Measurements from ENCODE around the gene BSND. TPM values are rescaled to one million over a fixed set of nuclear protein-coding genes. Genes with fewer than 3 reads are reported as not detected.

The BSND gene
- total RNA-seq, 6 donors from 2014 or later: under 0.01 to 0.10 TPM; not detected in 4

DNA sequence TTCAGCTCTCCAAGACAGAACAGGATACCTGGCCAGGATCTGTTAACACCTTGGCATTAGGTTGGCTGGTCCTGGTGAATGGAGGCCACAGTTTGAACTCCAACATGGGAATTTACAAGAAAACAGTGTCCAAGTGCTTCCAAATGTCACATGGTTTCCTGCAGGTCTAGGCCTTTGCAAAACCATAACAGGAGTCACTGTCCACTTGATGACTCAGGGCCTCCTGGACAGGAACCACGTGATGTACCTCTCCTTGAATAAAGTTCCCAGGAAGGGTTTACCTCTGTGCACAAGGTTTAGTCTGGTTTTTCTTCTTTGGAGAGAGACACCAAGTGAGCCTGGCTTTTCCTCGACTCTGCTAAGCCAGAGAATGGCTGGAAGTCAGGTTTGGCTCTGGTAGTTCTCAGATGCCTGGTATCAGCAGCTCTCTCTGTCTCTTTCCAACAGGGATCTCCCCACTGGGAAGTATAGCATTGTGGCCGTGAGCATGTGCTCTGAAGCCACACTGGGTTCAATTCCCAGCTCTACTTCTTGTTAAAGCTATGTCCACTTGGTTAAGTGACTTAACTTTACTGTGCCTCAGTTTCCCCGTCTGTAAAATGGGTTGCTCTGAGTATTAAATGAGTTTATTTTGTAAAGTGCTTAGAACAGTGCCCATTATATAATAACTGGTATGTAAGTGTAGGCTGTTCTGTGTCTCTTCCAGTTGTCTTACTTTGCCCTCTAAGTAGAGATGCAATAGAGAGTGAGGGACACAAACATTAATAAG, 45.6 kb upstream of the BSND start:
- peak in 1 of 2 donors; percentile 27 for DNase-seq
- Histone ChIP-seq H3K9me3 (peaks cover 0 to 6% (median 0%) of the 10 kb centered on the region in 4 donors), H3K4me3 (no peak overlapping the region), H3K36me3 (no peaks in the 10 kb centered on the region), H3K27me3 (no peaks in the 10 kb centered on the region), H3K27ac (no peak overlapping the region), H3K4me1 (peaks cover 3 to 11% (median 8%) of the 10 kb centered on the region in 4 donors)
- WGBS, 2 donors: 82 to 96% methylated on average over 4 of the region's 4 CpGs
- ATAC-seq (ENCODE audit: low FRiP score in 2 of 2): no peak
- TF ChIP-seq POLR2A (IDR thresholded peaks at IDR 0.05) (no peak), EP300 (IDR thresholded peaks at IDR 0.05) (no peak), POLR2AphosphoS5 (IDR thresholded peaks at IDR 0.05) (no peak)
- TF ChIP-seq, protein P1, sequence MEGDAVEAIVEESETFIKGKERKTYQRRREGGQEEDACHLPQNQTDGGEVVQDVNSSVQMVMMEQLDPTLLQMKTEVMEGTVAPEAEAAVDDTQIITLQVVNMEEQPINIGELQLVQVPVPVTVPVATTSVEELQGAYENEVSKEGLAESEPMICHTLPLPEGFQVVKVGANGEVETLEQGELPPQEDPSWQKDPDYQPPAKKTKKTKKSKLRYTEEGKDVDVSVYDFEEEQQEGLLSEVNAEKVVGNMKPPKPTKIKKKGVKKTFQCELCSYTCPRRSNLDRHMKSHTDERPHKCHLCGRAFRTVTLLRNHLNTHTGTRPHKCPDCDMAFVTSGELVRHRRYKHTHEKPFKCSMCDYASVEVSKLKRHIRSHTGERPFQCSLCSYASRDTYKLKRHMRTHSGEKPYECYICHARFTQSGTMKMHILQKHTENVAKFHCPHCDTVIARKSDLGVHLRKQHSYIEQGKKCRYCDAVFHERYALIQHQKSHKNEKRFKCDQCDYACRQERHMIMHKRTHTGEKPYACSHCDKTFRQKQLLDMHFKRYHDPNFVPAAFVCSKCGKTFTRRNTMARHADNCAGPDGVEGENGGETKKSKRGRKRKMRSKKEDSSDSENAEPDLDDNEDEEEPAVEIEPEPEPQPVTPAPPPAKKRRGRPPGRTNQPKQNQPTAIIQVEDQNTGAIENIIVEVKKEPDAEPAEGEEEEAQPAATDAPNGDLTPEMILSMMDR (IDR thresholded peaks at IDR 0.05): no peak

DNA sequence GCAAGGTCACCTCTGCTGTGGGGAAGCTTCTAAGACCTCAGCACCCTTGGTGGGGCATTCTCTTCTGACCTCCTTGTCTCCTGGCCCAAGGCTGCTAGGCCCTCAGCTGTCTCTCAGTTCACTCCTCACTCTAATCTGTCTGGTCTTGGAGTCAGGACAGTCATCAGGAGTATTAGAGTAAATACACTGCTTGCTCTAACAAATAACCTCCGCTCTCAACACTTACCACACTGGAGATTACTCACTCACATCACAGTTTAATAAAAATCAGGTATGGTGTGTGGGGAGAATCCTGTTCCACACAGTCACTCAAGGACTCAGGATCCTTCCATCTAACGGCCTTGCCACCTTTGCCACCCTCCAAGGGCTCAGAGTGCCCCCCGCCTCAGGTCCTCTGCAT, 44.9 kb upstream of the BSND start:
- Histone ChIP-seq H3K4me1 (peaks cover 3 to 11% (median 8%) of the 10 kb centered on the region in 4 donors), H3K27me3 (no peaks in the 10 kb centered on the region), H3K4me3 (no peak overlapping the region), H3K36me3 (no peaks in the 10 kb centered on the region), H3K9me3 (peaks cover 0 to 6% (median 0%) of the 10 kb centered on the region in 4 donors), H3K27ac (no peak overlapping the region)
- ATAC-seq (ENCODE audit: low FRiP score in 2 of 2) (no peak), DNase-seq (no peak)
- no peak for TF ChIP-seq POLR2AphosphoS5 (IDR thresholded peaks at IDR 0.05)
- TF ChIP-seq EP300 (IDR thresholded peaks at IDR 0.05): no peak
- TF ChIP-seq, protein P1 (IDR thresholded peaks at IDR 0.05): no peak
- TF ChIP-seq POLR2A (IDR thresholded peaks at IDR 0.05): no peak
- WGBS, 2 donors: 95 to 97% methylated on average over 3 of the region's 3 CpGs

DNA sequence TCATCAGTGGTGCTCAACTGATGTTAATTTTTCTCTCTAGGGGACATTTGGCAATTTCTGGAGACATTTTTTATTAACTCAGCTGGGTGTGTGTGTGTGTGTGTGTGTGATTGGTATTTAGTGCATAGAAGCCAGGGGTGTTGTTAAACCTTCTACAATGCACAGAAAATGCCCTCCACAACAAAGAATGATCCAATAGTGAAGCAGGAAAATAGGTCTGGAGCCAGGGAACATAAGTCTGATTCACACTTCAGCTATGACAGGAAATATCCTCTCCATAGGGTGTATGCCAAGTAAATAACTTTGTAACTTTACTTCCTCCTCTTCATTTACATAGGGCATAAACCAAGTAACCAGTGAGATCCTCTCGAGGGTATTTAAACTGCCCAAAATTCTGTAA, 43.4 kb upstream of the BSND start:
- ATAC-seq (ENCODE audit: low FRiP score in 2 of 2) (no peak), DNase-seq (no peak)
- no peak overlapping the region for H3K4me3 ChIP-seq
- peaks cover 3 to 8% (median 6%) of the 10 kb centered on the region in 4 donors for H3K4me1 ChIP-seq
- peaks cover 0 to 6% (median 0%) of the 10 kb centered on the region in 4 donors for H3K9me3 ChIP-seq
- no peak overlapping the region for H3K27ac ChIP-seq
- 30 to 43% methylated on average over 1 of the region's 1 CpG for WGBS, 2 donors
- no peaks in the 10 kb centered on the region for H3K36me3 ChIP-seq
- H3K27me3 ChIP-seq: no peaks in the 10 kb centered on the region
- TF ChIP-seq POLR2A (IDR thresholded peaks at IDR 0.05) (no peak), POLR2AphosphoS5 (IDR thresholded peaks at IDR 0.05) (no peak), EP300 (IDR thresholded peaks at IDR 0.05) (no peak)
- TF ChIP-seq, protein P1 (IDR thresholded peaks at IDR 0.05): no peak

DNA sequence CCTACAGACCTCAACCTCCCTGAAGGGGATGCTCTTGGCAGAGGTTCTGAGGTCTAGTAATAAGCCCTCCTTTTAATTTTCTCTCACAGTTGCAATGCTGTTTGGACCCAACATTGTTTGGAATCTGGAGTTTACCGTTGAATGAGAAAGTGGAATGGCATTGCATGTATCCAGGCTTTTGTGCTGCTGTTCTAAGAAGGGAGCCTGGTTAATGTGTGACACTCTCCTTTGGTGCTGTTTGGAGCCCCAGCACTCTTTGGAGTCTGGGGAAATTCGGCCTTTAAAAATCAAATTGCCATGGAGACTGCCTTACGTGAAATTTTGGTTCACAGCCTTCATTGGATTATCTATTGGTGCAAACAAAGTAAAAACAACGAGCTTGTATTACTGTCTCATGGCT, 42.0 kb upstream of the BSND start:
- WGBS, 2 donors: 80 to 86% methylated on average over 4 of the region's 4 CpGs
- TF ChIP-seq, protein P1 (IDR thresholded peaks at IDR 0.05): no peak
- TF ChIP-seq POLR2AphosphoS5 (IDR thresholded peaks at IDR 0.05) (no peak), POLR2A (IDR thresholded peaks at IDR 0.05) (no peak), EP300 (IDR thresholded peaks at IDR 0.05) (no peak)
- ATAC-seq (ENCODE audit: low FRiP score in 2 of 2) (no peak), DNase-seq (no peak)
- Histone ChIP-seq H3K9me3 (peaks cover 0 to 6% (median 0%) of the 10 kb centered on the region in 4 donors), H3K4me3 (no peak overlapping the region), H3K36me3 (no peaks in the 10 kb centered on the region), H3K27me3 (no peaks in the 10 kb centered on the region), H3K27ac (no peak overlapping the region), H3K4me1 (no peaks in the 10 kb centered on the region)

DNA sequence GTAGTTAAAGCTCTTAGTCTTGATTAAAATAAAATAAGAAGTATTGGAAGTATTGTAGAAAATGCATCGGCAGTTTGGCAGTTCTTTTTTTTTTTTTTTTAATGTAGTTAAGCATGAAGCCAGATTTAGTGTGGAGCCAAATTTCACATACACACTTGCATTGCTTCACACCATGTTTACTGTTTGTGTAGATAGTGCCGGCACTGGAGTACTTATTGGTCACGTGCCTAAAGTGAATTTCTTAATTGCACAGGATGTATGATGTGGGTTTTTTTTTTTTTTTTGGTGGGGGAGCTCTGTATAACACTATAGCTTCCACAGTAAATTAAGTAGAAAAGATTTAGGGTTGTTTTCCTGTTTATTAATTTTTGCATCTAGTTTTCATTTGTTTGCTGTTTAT, 39.5 kb upstream of the BSND start:
- Histone ChIP-seq H3K9me3 (peaks cover 0 to 6% (median 0%) of the 10 kb centered on the region in 4 donors), H3K4me3 (no peak overlapping the region), H3K27me3 (no peaks in the 10 kb centered on the region), H3K36me3 (no peaks in the 10 kb centered on the region), H3K27ac (no peak overlapping the region), H3K4me1 (no peaks in the 10 kb centered on the region)
- WGBS, 2 donors: 59 to 62% methylated on average over 3 of the region's 3 CpGs
- DNase-seq (no peak), ATAC-seq (ENCODE audit: low FRiP score in 2 of 2) (no peak)
- no peak for TF ChIP-seq POLR2AphosphoS5 (IDR thresholded peaks at IDR 0.05)
- TF ChIP-seq EP300 (IDR thresholded peaks at IDR 0.05): no peak
- no peak for TF ChIP-seq POLR2A (IDR thresholded peaks at IDR 0.05)
- TF ChIP-seq, protein P1 (IDR thresholded peaks at IDR 0.05): no peak

Data from upper lobe of left lung (tissue), 6 donors.